Lower leg skin (tissue), 4 donors: ENCODE measurements around the gene TGFBR3. TPM values are rescaled to one million over a fixed set of nuclear protein-coding genes. Genes with fewer than 3 reads are reported as not detected.

ENCODE experiments used
- DNase-seq, 2 donors: peaks; one replicate each; pipeline ENCODE4 v3.0.0-alpha.2; 2019; ENCODE audit warnings: low spot score in 2 of 2
- H3K4me3 ChIP-seq: fragments of 200-600 bp; sonication (generic); 2 replicates; pipeline ENCODE4 v1.5.1; 2017; ENCODE audit warnings: mild to moderate bottlenecking, low read depth; ENCODE audit not compliant: poor library complexity, severe bottlenecking
- POLR2A ChIP-seq, 2 donors: fragments of 450-650 bp; IDR thresholded peaks; one replicate each; pipeline ENCODE4 v1.6.1; 2016 to 2017; ENCODE audit warnings: antibody characterized with exemption in 2 of 2, mild to moderate bottlenecking in 1 of 2, moderate library complexity in 1 of 2
- WGBS, 2 donors: methylation state at CpG; one replicate each; pipeline ENCODE4 v1.1.5; 2018; 5-methylcytosine and 5-hydroxymethylcytosine counted together
- intact Hi-C: fragments of 100-400 bp; cut with DNase I; formaldehyde crosslinking; loops from one replicate; pipeline ENCODE4 v1.15.0; 2023; ENCODE audit warnings: low total_unique reads
- total RNA-seq, 4 donors: library from RNA; depleted of rRNA; stranded (reverse); fragments of >200 nt; gene quantifications; one replicate each; pipeline ENCODE4 v1.1.0, GENCODE V29; 2016
- TF ChIP-seq, protein P1 (sequence below), 3 donors: fragments of 450-650 bp; IDR thresholded peaks; one replicate each; pipeline ENCODE4 v1.5.1; 2016; ENCODE audit warnings: antibody characterized with exemption in 3 of 3, mild to moderate bottlenecking in 3 of 3, moderate library complexity in 2 of 3

Gene TGFBR3
- total RNA-seq, 4 donors from 2014 or later, result 79.4 to 134 (median 116) TPM

- 83 to 90% methylated on average over 4 of the region's 4 CpGs for WGBS, 2 donors
- H3K4me3 ChIP-seq, result no peak overlapping the region
- no peak for DNase-seq
- TF ChIP-seq, protein P1, sequence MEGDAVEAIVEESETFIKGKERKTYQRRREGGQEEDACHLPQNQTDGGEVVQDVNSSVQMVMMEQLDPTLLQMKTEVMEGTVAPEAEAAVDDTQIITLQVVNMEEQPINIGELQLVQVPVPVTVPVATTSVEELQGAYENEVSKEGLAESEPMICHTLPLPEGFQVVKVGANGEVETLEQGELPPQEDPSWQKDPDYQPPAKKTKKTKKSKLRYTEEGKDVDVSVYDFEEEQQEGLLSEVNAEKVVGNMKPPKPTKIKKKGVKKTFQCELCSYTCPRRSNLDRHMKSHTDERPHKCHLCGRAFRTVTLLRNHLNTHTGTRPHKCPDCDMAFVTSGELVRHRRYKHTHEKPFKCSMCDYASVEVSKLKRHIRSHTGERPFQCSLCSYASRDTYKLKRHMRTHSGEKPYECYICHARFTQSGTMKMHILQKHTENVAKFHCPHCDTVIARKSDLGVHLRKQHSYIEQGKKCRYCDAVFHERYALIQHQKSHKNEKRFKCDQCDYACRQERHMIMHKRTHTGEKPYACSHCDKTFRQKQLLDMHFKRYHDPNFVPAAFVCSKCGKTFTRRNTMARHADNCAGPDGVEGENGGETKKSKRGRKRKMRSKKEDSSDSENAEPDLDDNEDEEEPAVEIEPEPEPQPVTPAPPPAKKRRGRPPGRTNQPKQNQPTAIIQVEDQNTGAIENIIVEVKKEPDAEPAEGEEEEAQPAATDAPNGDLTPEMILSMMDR (IDR thresholded peaks at IDR 0.05), result no peak
- TF ChIP-seq POLR2A (IDR thresholded peaks at IDR 0.05), result no peak
- intact Hi-C loops, result no loop called here
Measured at GRCh38 chr1:91710261-91710660, 175.7 kb downstream of the TGFBR3 start.

DNA sequence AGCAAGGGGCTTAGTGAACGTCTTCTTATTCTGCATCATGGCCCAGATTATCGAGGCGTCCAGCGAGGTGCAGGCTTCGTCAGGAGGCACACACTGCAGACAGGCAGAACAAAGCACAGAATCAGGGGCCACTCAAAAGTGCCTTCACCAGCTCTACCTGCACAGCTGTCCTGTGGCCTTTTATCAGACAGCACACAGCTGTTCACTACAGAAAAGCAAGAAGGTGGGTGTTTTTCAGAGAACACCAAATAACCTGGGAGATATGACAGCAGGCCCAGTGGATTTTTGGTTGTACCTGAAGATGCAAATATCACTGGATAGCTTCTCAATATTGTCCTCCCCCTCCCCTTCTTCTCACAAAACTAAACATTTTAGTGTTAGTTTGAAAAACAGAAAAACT, 177.3 kb downstream of the TGFBR3 start:
- 90 to 95% methylated on average over 5 of the region's 5 CpGs for WGBS, 2 donors
- no peak for DNase-seq
- H3K4me3 ChIP-seq, result no peak overlapping the region
- no peak for TF ChIP-seq POLR2A (IDR thresholded peaks at IDR 0.05)
- TF ChIP-seq, protein P1 (IDR thresholded peaks at IDR 0.05), result no peak
- intact Hi-C loops, result no loop called here

DNA sequence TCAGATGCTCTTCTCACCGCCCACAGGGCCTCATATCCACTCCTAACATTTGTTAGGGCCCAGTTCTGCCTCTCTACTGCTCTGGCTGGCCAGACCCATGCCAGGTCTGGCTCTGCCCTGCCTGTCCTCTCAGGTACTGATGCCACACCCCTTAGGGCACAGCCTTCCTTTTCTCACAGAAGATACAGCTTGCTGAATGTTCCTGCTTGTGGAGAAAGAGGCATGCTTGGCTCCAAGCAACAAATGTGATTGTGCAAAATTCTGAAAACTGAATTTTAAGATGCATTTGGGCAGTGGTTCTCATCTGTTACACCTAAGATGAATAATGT, 178.1 kb downstream of the TGFBR3 start:
- no peak for TF ChIP-seq POLR2A (IDR thresholded peaks at IDR 0.05)
- TF ChIP-seq, protein P1 (IDR thresholded peaks at IDR 0.05), result no peak
- DNase-seq, result no peak
- intact Hi-C loops, result no loop called here

GRCh38 chr1:91707114-91707889, 178.6 kb downstream of the TGFBR3 start:
- no peak for TF ChIP-seq POLR2A (IDR thresholded peaks at IDR 0.05)
- TF ChIP-seq, protein P1 (IDR thresholded peaks at IDR 0.05), result no peak
- no peak for DNase-seq
- no peak overlapping the region for H3K4me3 ChIP-seq
- intact Hi-C loops, result no loop called here
- WGBS, 2 donors, result 90 to 99% methylated on average over 2 to 3 of the region's 3 CpGs

More for the DNA sequence above, 178.1 kb downstream of the TGFBR3 start:
- WGBS, 2 donors, result 91 to 100% methylated on average over 1 of the region's 1 CpG
- H3K4me3 ChIP-seq, result no peak overlapping the region

DNA sequence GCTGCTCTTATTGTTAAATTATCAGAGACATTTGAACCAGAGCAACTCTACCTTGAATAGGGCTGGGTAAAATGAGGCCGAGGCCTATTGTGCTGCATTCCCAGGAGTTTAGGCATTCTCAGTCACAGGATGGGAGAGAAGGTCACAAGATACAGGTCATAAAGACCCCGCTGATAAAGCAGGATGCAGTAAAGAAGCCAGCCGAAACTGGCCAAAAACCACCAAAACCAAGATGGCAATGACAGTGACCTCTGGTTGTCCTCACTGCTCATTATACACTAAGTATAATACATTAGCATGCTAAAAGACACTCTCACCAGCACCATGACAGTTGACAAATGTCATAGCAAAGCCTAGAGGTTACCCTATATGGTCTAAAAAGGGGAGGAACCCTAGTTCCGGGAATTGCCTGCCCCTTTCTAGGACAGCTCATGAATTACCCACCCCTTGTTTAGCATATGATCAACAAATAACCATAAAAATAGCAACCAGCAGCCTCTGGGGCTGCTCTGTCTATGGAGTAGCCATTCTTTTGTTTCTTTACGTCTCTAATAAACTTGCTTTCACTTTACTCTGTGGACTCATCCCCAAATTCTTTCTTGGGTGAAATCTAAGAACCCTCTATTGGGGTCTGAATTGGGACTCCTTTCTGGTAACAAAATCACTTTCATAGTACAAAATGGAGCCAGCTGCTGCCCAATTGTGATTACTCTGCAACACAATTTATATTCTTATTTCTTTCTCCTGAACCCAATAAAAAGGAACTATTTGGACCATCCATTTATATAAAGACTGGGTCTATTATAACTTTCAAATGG, 179.6 kb downstream of the TGFBR3 start:
- TF ChIP-seq, protein P1 (IDR thresholded peaks at IDR 0.05), result no peak
- TF ChIP-seq POLR2A (IDR thresholded peaks at IDR 0.05), result no peak
- H3K4me3 ChIP-seq, result no peak overlapping the region
- WGBS, 2 donors, result 57 to 90% methylated on average over 5 of the region's 5 CpGs
- intact Hi-C loops, result no loop called here
- no peak for DNase-seq
